ENCODE measurements around the gene NXPH4.
A peak's percentile ranks its signal among the peaks of the same experiment; 100 is the strongest.

NXPH4 gene

GRCh38 chr12:57242691-57243454 lies 26.3 kb downstream of the NXPH4 start:
- DNase-seq (ENCODE audit: low read depth in 2 of 2) = peak; percentile 27 to 41

GRCh38 chr12:57243521-57244311 lies 27.1 kb downstream of the NXPH4 start:
- peak; percentile 41 to 54 for DNase-seq (ENCODE audit: low read depth in 2 of 2)

DNA sequence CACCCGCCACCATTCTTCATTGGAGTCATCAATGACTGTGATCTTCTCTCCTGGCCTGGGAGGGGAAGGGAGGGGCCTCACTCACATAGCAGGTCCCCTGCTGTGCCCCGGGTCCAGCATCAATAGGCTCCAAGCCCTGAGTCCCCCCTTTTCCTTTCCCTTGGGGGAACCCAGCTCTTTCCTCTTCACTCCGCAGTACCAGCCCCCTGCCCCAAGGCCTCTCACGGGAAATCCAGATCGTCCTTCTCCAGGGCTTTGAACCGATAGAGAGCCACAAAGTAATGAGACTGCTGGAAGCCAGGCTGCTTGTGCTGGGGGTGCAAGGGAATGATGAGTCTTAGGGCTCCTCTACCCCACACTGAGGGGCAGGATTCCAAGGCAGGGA lies 27.7 kb downstream of the NXPH4 start:
- no peak for DNase-seq (ENCODE audit: low read depth in 2 of 2)

- no peak for DNase-seq (ENCODE audit: low read depth in 2 of 2)
These were observed 30.4 kb downstream of the NXPH4 start for GRCh38 chr12:57247041-57247440.

- no peak for DNase-seq (ENCODE audit: low read depth in 2 of 2)
These were observed 32.5 kb downstream of the NXPH4 start for GRCh38 chr12:57248934-57249742.

- no peak for DNase-seq (ENCODE audit: low read depth in 2 of 2)
These were observed 33.9 kb downstream of the NXPH4 start for GRCh38 chr12:57250541-57250940.

DNA sequence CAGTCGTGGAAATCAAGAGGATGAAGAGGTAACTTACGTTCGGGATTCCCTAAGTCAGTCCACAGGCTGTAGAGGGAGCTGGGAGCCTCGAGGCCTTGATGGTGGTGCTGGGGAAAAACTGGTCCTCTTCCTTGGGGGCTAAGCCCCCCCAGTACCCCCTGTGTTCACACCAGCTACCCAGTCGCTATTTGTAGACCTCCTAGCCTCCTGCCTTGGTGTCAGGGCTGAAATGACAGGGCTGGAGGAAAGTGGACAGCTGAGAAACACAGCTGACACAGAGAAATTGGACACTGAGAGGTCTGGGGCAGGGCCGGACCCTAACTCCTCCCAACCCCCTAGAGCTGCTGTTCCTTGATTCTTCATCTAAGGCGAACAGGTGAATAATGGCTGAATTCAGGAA lies 34.4 kb downstream of the NXPH4 start, which contains the start of gene STAC3:
Gene STAC3 (minus strand): TSS at position 232 of the 400 bp plus-strand sequence. CDS start 1,551 bp downstream, outside the sequence.
- DNase-seq (ENCODE audit: low read depth in 2 of 2) = no peak

- DNase-seq (ENCODE audit: low read depth in 2 of 2) = no peak
These were observed 38.1 kb downstream of the NXPH4 start for GRCh38 chr12:57254506-57255280.

- no peak for DNase-seq (ENCODE audit: low read depth in 2 of 2)
These were observed 39.3 kb downstream of the NXPH4 start for GRCh38 chr12:57255916-57256315.

- DNase-seq (ENCODE audit: low read depth in 2 of 2) = no peak
These were observed 42.7 kb downstream of the NXPH4 start for GRCh38 chr12:57258977-57259970.

DNA sequence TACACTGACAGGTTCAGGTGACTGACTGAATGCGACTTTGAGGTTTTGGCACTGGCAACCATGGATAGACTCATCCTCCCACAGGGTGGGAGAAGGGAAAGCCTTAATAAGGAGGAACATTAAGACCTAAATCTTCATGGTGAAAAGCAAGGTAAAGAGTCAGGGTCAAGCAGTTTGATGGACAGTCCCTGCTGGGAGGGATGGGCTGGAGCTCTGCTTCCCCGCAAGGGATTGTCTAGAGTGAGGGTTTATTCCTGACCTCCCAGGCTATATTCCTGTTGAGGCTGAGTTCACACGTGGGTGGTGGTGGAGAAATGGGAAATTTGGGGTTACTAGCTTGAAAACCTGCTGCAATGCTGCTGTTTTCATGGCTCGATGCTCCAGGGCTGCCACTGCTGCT lies 43.8 kb downstream of the NXPH4 start:
- DNase-seq (ENCODE audit: low read depth in 2 of 2) = no peak

DNA sequence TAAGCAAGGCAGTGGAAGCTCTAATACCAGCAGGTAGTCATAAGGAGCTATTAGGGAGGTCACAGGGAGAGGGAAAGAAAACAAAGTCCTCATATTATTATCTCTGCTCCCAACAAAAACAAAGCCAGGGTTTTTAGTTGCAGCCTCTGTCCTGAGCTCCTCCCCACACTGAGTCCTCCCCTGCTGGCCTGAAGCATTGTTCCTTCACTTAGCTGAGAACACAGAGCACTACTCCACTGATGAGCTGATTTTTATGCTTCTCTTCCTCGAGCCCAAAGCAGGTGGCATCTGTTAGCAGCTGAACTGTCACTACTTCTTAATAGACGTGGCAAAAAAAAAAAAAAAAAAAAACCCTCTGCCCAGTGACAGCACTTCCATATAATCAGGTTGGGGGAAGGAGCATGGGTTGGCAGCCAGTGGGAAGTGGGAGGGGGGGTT lies 44.9 kb downstream of the NXPH4 start:
- DNase-seq (ENCODE audit: low read depth in 2 of 2) = no peak

DNA sequence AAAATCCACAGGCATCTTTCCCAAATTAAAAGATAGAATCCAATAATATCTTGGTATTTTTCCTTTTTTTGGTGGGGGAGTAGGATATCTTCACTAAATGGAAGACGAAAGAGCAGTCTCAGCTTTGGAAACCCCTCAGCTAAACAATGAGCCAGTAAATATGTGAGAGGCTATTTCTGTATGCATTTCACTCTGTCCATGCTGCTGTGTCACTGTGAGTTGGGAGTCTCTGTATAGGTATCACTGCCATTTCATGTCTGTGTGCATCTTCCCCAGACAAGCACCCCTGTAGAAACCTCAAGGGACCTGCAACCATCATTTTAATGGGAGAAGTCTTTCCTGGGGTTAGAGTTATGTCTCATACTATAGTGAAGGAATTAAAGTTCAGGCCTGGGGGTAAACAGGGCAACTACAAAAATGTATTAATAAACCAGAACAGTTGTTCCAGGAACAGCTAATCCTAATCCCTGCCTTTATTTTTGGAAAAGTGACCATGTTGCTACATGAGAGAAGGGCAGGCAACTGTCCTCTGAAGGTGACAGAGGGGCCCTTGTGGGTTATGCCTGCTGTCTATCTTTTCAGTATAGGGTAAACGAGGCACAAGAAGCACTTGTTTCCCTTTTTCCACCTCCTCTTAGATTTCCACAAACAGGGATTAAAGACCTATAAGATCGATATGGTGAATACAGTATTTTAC lies 45.7 kb downstream of the NXPH4 start:
- no peak for DNase-seq (ENCODE audit: low read depth in 2 of 2)

DNA sequence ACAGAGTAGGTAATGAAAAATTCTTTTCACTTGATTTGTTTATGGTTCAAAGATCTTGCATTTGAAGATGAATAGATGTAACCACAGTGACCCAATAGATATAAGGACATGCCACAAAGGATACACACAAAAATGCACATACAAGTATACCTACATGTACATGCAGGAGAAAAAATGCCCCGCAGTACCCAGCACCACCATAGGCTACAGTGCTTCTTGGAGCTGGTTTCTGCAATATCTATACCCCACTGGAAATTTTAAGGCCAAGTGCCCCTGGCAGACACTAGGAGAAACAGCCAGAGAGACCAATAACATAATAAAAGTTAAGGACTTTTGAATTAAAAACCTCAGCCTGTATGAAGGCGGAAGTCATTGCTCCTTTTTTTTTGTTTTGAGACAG lies 46.5 kb downstream of the NXPH4 start:
- no peak for DNase-seq (ENCODE audit: low read depth in 2 of 2)

- no peak for DNase-seq (ENCODE audit: low read depth in 2 of 2)
These were observed 50.1 kb downstream of the NXPH4 start for GRCh38 chr12:57266681-57267080.

DNA sequence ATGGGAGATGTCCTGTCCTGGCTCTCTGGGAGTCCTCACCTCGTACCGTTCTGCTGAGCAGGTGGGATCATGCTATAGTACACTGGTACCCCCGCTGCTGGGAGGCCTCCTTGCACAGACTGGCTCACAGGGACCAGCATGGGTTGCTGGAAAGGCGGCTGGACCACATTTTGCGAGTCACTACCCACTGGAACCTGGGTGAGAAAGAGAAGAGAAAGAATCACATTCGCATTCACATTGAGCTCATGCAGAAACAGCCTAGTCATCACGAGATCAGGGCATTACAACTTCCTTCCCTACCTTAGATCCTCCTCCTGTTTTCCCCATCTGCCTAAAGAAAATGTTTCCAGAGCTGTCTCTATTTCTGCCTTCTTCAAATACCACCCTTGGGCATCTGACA lies 51.7 kb downstream of the NXPH4 start:
- no peak for DNase-seq (ENCODE audit: low read depth in 2 of 2)

DNA sequence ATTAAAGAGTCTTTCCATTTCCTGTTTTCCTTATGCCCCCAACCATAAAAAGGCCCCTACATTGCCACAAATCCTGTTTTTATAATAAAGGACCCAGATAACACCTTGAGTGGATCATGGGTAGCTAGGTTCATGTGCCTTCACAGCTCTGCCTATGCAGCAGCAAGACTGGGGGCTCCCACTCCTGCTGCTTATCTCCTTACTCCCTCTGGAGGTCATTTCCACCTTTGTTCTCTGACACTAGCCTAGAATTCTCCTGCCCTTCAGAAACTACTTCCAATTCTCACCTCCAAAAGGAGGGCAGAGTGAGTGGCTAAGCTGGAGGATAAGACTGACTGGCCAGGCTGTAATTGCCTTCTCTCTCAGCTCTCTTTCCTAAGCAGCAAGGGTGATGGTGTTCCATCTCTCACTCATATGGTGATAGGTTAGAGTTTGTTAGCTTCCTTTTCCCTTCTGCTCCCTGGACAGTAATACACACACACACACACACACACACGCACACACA lies 54.4 kb downstream of the NXPH4 start:
- DNase-seq (ENCODE audit: low read depth in 2 of 2) = no peak

DNA sequence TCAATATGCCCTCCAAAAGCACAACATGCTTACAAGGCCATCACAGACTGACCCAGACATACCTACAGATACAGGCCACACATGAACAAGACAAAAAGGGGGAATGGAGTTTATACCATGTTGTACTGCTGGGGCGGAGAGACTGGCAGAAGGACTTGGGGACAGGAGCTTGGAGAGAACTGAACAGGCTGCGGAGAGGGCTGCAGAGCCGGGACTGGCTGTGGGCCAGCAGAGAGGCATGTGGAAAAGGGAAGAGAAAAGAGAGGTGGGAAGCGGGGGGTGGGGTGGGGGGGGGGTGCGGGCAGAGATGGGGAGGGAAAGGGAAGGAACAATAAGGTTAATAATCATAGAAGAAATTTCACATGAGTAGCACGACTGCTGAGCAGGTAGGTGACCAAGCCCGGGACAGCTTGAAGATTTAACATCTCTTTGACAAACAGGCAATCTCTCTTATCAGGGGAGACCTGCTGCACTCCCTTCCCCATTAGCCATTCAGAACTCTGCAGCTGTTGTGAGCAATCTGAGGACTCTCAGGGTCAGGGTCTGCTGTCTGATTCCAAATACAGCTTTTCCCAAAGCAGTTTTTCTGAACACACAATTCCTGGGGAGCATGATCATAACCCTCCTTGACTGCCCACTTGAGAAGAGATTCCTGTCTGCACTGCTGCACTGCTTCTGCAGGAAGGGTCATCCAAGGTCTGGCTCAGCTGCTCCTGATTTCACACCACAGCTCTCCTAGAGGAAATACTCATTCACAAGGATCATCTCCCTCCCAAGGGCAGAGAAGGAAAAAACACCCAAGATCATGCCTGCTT lies 56.0 kb downstream of the NXPH4 start:
- no peak for DNase-seq (ENCODE audit: low read depth in 2 of 2)
